Brain microvascular endothelial cell (primary cell): ENCODE results near the gene CTDSPL.

ENCODE experiments used
- DNase-seq: peaks from one replicate; pipeline ENCODE4 v3.0.0-alpha.2; 2020
- H3K27ac ChIP-seq: fragments of 250-450 bp; sonication (Bioruptor Pico); 2 replicates; pipeline ENCODE4 v1.5.1; 2020; ENCODE audit warnings: mild to moderate bottlenecking, moderate library complexity
- H3K27me3 ChIP-seq: fragments of 250-450 bp; sonication (Bioruptor Pico); replicated peaks from 2 replicates; pipeline ENCODE4 v1.5.1; 2020; ENCODE audit warnings: mild to moderate bottlenecking
- H3K36me3 ChIP-seq: fragments of 250-450 bp; sonication (Bioruptor Pico); replicated peaks from 2 replicates; pipeline ENCODE4 v1.5.1; 2020; ENCODE audit warnings: mild to moderate bottlenecking
- H3K4me3 ChIP-seq: 2 replicates; pipeline ENCODE4 v1.5.1; 2011; ENCODE audit warnings: low read depth, mild to moderate bottlenecking, control low read depth, low read length, moderate library complexity
- CTCF ChIP-seq: IDR thresholded peaks from 2 replicates; pipeline ENCODE4 v1.5.1; 2011; ENCODE audit warnings: low read depth, mild to moderate bottlenecking, moderate library complexity, low read length, control low read depth, inconsistent platforms; ENCODE audit errors: missing control alignments
- in situ Hi-C: cut with HindIII; loops from 2 replicates; pipeline ENCODE4 v1.10.0; 2017; ENCODE audit warnings: low sequenced_read_pairs, low pct_ligation_motif_present

Gene CTDSPL

GRCh38 chr3:37943631-37944314, 82.1 kb downstream of the CTDSPL start:
- no peak overlapping the region for H3K4me3 ChIP-seq
- no peaks in the 10 kb centered on the region for H3K36me3 ChIP-seq
- in situ Hi-C loops: no loop called here
- TF ChIP-seq CTCF: no peak
- no peak for DNase-seq
- H3K27me3 ChIP-seq: no peaks in the 10 kb centered on the region
- no peak overlapping the region for H3K27ac ChIP-seq

GRCh38 chr3:37944391-37944842, 82.7 kb downstream of the CTDSPL start:
- no peak overlapping the region for H3K4me3 ChIP-seq
- H3K27me3 ChIP-seq: no peaks in the 10 kb centered on the region
- no peak for DNase-seq
- in situ Hi-C loops: no loop called here
- no peaks in the 10 kb centered on the region for H3K36me3 ChIP-seq
- TF ChIP-seq CTCF: no peak
- H3K27ac ChIP-seq: no peak overlapping the region

GRCh38 chr3:37945156-37945806, 83.6 kb downstream of the CTDSPL start:
- no peak overlapping the region for H3K4me3 ChIP-seq
- DNase-seq: no peak
- no peaks in the 10 kb centered on the region for H3K36me3 ChIP-seq
- no peaks in the 10 kb centered on the region for H3K27me3 ChIP-seq
- TF ChIP-seq CTCF: no peak
- in situ Hi-C loops: no loop called here
- peak overlapping the region; percentile 62 for H3K27ac ChIP-seq

- in situ Hi-C loops: no loop called here
- TF ChIP-seq CTCF: no peak
- H3K4me3 ChIP-seq: no peak overlapping the region
- H3K27me3 ChIP-seq: no peaks in the 10 kb centered on the region
- H3K36me3 ChIP-seq: no peaks in the 10 kb centered on the region
- DNase-seq: peak; percentile 36
- H3K27ac ChIP-seq: peak overlapping the region; percentile 62
Observed at GRCh38 chr3:37945807-37946530, 84.3 kb downstream of the CTDSPL start.

GRCh38 chr3:37946531-37946889, 84.8 kb downstream of the CTDSPL start:
- no peak overlapping the region for H3K4me3 ChIP-seq
- DNase-seq: no peak
- in situ Hi-C loops: no loop called here

More at GRCh38 chr3:37946531-37946889, 84.8 kb downstream of the CTDSPL start:
- Histone ChIP-seq H3K27ac (peak overlapping the region; percentile 62), H3K36me3 (no peaks in the 10 kb centered on the region), H3K27me3 (no peaks in the 10 kb centered on the region)
- no peak for TF ChIP-seq CTCF
